Hindlimb muscle (tissue), 1 donor: ENCODE measurements around the gene SHMT2. TPM values are rescaled to one million over a fixed set of nuclear protein-coding genes. Genes with fewer than 3 reads are reported as not detected.

Source experiments
- DNase-seq: peaks from one replicate; pipeline ENCODE4 v3.0.0-alpha.2; 2013
- polyA plus RNA-seq: library from polyadenylated mRNA; unstranded; fragments of 120-200 nt; gene quantifications from one replicate; pipeline ENCODE4 v1.2.1, GENCODE V29; 2013; ENCODE audit not compliant: insufficient read length

The SHMT2 gene
- polyA plus RNA-seq: 65.1 TPM

GRCh38 chr12:57229634-57230380, at the start of gene SHMT2:
TSS of gene SHMT2 (plus strand) at chr12:57229711. CDS start at chr12:57229779, 68 bp downstream.
- DNase-seq: peak; percentile 95

DNA sequence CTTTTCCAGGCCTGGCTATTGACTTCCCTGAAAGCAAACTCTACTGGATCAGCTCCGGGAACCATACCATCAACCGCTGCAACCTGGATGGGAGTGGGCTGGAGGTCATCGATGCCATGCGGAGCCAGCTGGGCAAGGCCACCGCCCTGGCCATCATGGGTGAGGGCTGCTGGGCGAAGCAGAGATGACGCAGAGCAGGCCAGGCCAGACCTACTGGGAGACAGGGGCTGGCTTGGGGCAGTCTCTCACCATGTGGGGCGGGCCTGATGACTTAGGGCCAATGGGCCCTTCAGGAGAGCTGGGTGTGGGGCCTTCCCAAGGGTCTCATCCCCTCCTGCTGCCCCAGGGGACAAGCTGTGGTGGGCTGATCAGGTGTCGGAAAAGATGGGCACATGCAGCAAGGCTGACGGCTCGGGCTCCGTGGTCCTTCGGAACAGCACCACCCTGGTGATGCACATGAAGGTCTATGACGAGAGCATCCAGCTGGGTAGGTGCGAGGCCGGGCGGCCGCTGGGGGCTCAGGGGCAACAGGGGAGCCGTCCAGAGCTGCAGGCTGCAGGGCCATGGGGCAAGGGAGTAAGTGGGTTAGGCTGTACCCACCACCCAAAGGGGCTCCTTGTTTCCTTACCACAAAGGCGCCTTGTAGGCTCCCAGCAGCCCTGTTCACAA, 49.1 kb upstream of the SHMT2 start:
- no peak for DNase-seq

DNA sequence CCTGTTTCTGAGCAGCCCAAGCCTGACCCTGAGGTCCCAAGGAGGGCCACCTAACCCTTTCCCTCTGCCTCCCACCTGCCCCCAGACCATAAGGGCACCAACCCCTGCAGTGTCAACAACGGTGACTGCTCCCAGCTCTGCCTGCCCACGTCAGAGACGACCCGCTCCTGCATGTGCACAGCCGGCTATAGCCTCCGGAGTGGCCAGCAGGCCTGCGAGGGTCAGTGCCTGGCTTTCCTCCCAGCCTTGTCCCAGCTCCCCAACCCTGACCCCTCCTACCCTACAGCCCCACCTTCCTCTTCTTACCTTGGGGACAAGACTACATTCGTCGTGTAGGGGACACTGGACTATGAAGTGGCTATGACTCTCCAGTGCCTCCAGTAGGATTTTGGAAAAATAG, 48.4 kb upstream of the SHMT2 start:
- no peak for DNase-seq

GRCh38 chr12:57181561-57182155, 47.9 kb upstream of the SHMT2 start:
- DNase-seq: no peak

DNA sequence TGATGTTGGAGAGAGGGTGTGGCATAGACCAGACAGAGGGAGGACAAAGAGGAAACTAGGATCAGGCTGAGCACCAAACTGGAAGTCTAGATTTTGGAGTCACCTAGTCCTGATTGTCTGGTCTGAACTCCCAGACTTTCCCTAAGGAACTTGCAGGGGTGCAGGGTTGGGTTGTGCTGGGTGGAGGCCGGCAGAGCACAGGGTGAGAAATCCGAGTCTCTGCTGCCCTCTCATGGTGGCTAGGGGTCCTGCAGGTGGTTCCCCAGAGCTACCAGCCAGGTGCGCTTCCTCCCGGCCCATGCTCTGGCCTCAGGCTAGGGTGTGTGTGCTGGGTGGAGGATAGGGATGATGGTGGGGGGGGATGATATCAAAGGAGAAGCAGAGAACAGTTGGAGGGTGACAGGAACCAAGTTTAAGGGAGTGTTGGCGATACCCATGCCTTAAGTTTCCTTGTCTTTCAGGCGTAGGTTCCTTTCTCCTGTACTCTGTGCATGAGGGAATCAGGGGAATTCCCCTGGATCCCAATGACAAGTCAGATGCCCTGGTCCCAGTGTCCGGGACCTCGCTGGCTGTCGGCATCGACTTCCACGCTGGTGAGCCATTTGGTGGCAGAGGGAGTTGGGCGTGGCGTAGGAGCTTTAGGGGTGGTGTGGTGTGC, 46.5 kb upstream of the SHMT2 start:
- DNase-seq: peak; percentile 79

DNA sequence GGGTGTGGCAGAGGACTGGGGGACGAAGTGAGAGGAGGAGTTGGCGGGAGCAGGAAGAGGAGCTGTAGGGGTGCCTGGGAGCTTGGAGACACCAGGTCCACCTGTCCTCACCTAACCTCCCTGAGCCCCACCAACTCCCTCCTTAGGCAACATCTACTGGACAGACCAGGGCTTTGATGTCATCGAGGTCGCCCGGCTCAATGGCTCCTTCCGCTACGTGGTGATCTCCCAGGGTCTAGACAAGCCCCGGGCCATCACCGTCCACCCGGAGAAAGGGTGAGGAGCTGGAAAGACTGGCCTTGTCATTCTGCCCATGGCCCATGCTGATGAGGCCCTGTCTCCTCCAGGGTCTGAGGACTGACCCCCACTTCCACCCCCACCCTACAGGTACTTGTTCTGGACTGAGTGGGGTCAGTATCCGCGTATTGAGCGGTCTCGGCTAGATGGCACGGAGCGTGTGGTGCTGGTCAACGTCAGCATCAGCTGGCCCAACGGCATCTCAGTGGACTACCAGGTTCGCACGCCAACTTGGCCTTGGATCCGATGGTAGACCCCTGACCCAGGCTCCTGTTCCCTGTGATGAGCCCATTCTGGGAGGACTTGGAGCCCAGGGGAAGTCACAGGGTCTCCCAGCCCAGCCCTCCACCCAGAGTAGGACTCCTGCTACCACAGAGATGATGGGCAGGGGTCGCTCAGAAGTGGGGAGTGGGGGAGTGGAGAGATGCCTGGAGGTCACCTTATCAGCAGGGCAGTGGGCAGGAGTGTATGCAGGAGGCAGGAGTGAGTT, 45.4 kb upstream of the SHMT2 start:
- no peak for DNase-seq

GRCh38 chr12:57185403-57185802, 44.1 kb upstream of the SHMT2 start:
- no peak for DNase-seq

GRCh38 chr12:57185906-57186508, 43.5 kb upstream of the SHMT2 start:
- DNase-seq: no peak

GRCh38 chr12:57187222-57188089, 42.1 kb upstream of the SHMT2 start:
- no peak for DNase-seq

DNA sequence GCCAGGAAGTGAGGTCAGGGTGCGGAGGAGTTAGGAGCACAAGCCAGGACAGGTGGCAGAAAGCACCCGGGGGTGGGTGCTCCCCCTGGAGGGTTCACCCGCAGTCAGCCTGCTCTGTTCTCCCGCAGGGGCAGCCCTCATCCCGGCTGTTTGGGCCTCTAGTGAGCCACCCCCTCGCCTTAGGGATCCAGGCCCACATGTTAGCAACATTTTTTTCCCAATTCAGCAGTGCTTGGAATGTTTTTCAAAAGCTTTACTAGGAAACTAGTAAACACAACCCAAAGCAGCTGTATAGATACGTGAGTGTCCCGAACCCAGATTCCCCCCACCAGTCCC, 41.5 kb upstream of the SHMT2 start:
- no peak for DNase-seq

DNA sequence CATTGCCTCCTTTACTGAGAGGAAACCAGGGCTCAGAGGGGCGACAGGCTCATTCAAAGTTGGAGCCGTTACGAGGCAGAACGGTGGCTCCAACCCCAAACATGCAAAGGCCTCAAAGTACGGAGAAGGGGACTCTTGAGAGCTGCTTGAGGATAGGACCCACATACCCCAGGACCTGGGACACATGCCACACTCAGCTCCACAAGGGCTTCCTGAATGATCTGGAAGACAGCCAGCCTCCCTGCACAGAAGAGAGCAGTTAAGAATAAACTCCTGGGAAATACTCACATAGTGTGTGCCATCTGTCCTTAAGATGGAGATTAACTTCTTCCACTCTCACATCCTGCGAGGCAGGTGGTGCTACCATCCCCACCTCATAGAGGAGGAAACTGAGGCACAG, 39.5 kb upstream of the SHMT2 start:
- DNase-seq: no peak

DNA sequence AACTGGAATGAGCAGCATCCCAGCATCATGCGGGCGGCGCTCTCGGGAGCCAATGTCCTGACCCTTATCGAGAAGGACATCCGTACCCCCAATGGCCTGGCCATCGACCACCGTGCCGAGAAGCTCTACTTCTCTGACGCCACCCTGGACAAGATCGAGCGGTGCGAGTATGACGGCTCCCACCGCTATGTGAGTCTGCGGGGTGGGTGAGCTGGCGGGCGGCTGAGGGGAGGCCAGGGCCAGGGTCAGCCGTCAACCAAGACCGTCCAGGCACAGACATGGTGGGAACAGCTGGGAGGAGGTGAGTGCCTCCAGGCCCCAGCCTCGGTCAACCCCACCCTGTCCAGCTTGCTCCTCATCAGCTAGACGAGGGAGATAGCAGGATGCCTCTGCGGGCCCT, 38.7 kb upstream of the SHMT2 start:
- no peak for DNase-seq

GRCh38 chr12:57191410-57191809, 38.1 kb upstream of the SHMT2 start:
- no peak for DNase-seq

GRCh38 chr12:57192920-57193319, 36.6 kb upstream of the SHMT2 start:
- no peak for DNase-seq

GRCh38 chr12:57193706-57194245, 35.7 kb upstream of the SHMT2 start:
- DNase-seq: no peak

- DNase-seq: no peak
Observed at GRCh38 chr12:57194253-57194652, 35.3 kb upstream of the SHMT2 start.

GRCh38 chr12:57195186-57195585, 34.3 kb upstream of the SHMT2 start:
- no peak for DNase-seq

GRCh38 chr12:57195611-57196371, 33.7 kb upstream of the SHMT2 start:
- no peak for DNase-seq

- DNase-seq: no peak
Observed at GRCh38 chr12:57196439-57196838, 33.1 kb upstream of the SHMT2 start.

DNA sequence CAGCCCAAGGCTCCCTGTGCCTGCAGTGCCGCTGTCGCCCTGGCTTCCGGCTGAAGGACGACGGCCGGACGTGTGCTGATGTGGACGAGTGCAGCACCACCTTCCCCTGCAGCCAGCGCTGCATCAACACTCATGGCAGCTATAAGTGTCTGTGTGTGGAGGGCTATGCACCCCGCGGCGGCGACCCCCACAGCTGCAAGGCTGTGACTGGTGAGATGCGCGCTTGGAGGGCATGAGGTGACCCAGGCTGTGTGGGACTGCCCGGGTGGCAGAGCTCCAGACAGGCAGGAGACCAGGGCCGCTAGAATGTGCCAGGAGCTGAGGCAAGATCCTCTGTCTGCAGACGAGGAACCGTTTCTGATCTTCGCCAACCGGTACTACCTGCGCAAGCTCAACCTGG, 32.6 kb upstream of the SHMT2 start:
- no peak for DNase-seq
